Measurements from ENCODE around the gene KRT10. TPM values are rescaled to one million over a fixed set of nuclear protein-coding genes. Genes with fewer than 3 reads are reported as not detected.
A peak's percentile ranks its signal among the peaks of the same experiment; 100 is the strongest.

KRT10 gene
- total and polyA plus RNA-seq, 2 experiments from 2014 or later, result 9.6 to 123 TPM

DNA sequence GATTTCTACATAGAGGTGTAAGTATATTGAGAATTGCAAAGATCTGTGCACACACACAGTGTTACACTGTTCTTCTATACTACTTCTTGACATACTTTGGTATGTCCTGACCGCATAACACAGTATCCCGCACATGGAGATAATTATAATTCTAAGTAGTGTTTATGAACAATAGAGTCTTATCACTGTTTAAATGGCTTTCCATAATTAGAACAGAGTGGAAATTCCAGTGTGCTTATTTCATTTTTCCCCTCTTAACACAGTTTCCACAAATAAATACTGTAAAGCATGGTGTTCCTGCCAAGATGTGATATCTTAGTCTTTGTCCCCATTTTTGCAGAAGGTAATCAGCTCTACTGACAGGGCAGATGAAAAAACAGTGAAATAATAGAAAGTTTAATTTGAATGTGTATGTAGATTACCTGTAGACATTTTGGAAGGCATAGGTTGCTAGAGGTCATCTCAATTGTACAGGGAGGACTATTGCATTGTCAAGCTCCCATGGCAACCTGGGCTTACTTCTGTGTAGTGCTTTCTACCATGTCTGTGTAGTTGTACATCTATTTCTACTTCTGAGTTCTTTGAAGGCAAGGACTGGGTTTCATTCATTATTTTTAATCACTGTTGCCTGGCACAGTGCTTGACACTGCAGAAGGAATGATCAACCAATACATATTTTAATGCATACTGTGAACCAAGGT is 12.5 kb downstream of the KRT10 start:
- ATAC-seq (no peak), DNase-seq (ENCODE audit: low spot score) (no peak)
- Histone ChIP-seq H3K36me3 (ENCODE audit: insufficient read depth) (no peaks in the 10 kb centered on the region), H3K4me1 (ENCODE audit: insufficient read depth) (no peaks in the 10 kb centered on the region), H3K4me2 (no peak overlapping the region), H3K4me3 (no peak overlapping the region), H3K79me2 (replicated peaks; ENCODE audit: insufficient read depth) (no peaks in the 10 kb centered on the region), H3K9me2 (ENCODE audit: insufficient read depth) (no peaks in the 10 kb centered on the region), H3K27ac (ENCODE audit: low read depth) (no peak overlapping the region), H4K20me1 (replicated peaks; ENCODE audit: insufficient read depth) (no peaks in the 10 kb centered on the region), H3K27me3 (ENCODE audit: insufficient read depth) (peaks cover 30% of the 10 kb centered on the region; the same call in 1 of the 2 replicates), H3F3A (replicated peaks; ENCODE audit: low read depth) (no peaks in the 10 kb centered on the region), H2AFZ (no peak overlapping the region)
- no peaks in the 10 kb centered on the region for H3K4me1 Mint-ChIP-seq
- no peak overlapping the region for H3K4me3 Mint-ChIP-seq
- H3K27me3 Mint-ChIP-seq (ENCODE audit: insufficient read depth, low read depth, poor library complexity), result no peaks in the 10 kb centered on the region
- no peak for TF ChIP-seq JUNB (IDR thresholded peaks at IDR 0.05; ENCODE audit: unreplicated experiment)
- TF ChIP-seq ZNF114 (CRISPR knock-in tag; IDR thresholded peaks at IDR 0.05), result no peak
- no peak for TF ChIP-seq EZH2 (IDR thresholded peaks at IDR 0.05; ENCODE audit: low read depth, unreplicated experiment)
- TF ChIP-seq STAT1 (IDR thresholded peaks at IDR 0.05; ENCODE audit: unreplicated experiment), result no peak
- TF ChIP-seq, protein P1, sequence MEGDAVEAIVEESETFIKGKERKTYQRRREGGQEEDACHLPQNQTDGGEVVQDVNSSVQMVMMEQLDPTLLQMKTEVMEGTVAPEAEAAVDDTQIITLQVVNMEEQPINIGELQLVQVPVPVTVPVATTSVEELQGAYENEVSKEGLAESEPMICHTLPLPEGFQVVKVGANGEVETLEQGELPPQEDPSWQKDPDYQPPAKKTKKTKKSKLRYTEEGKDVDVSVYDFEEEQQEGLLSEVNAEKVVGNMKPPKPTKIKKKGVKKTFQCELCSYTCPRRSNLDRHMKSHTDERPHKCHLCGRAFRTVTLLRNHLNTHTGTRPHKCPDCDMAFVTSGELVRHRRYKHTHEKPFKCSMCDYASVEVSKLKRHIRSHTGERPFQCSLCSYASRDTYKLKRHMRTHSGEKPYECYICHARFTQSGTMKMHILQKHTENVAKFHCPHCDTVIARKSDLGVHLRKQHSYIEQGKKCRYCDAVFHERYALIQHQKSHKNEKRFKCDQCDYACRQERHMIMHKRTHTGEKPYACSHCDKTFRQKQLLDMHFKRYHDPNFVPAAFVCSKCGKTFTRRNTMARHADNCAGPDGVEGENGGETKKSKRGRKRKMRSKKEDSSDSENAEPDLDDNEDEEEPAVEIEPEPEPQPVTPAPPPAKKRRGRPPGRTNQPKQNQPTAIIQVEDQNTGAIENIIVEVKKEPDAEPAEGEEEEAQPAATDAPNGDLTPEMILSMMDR (conservative IDR thresholded peaks at IDR 0.05; ENCODE audit: low read depth in 2 of 2), result no peak
- TF ChIP-seq, protein P2, sequence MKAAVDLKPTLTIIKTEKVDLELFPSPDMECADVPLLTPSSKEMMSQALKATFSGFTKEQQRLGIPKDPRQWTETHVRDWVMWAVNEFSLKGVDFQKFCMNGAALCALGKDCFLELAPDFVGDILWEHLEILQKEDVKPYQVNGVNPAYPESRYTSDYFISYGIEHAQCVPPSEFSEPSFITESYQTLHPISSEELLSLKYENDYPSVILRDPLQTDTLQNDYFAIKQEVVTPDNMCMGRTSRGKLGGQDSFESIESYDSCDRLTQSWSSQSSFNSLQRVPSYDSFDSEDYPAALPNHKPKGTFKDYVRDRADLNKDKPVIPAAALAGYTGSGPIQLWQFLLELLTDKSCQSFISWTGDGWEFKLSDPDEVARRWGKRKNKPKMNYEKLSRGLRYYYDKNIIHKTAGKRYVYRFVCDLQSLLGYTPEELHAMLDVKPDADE (IDR thresholded peaks at IDR 0.05), result no peak
- TF ChIP-seq CREB1 (CRISPR knock-in tag; IDR thresholded peaks at IDR 0.05; ENCODE audit: low read depth), result no peak
- H3K36me3 Mint-ChIP-seq (ENCODE audit: low read depth), result no peaks in the 10 kb centered on the region
- H3K27ac Mint-ChIP-seq, result no peak overlapping the region
- 0 out of 3 replicates have a peak, but pooled peaks cover 4% of the 10 kb centered on the region for H3K9me3 Mint-ChIP-seq

DNA sequence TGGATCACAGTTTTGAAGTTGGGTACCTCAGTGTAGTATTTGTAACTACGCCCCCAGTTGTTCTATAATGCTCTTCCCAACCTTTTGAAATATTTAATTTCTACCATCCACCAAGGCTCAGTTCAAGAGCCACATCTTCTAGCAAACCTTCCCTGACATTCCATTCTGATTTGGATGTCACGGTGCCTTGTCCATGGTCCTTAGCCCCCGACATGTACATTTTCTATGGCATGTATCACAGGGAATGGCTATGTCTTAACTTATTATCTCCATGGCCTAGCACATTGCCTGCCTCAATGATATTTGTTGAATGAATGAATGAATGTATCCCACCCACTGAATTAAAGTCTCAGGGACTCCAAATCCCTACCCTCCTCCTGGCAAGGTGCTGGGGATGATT is 16.3 kb downstream of the KRT10 start:
- no peak overlapping the region for H3K4me2 ChIP-seq
- DNase-seq (ENCODE audit: low spot score), result no peak
- Mint-ChIP-seq H3K4me1 (peaks cover 3% of the 10 kb centered on the region), H3K4me3 (no peak overlapping the region), H3K27me3 (ENCODE audit: insufficient read depth, low read depth, poor library complexity) (no peaks in the 10 kb centered on the region), H3K36me3 (ENCODE audit: low read depth) (no peaks in the 10 kb centered on the region), H3K27ac (no peak overlapping the region), H3K9me3 (0 out of 3 replicates have a peak, but pooled peaks cover 4% of the 10 kb centered on the region)
- no peak for ATAC-seq
- peaks cover 18% of the 10 kb centered on the region; the same call in 1 of the 2 replicates for H3K27me3 ChIP-seq (ENCODE audit: insufficient read depth)
- H4K20me1 ChIP-seq (replicated peaks; ENCODE audit: insufficient read depth), result no peaks in the 10 kb centered on the region
- H3K27ac ChIP-seq (ENCODE audit: low read depth), result no peak overlapping the region
- no peak overlapping the region for H2AFZ ChIP-seq
- H3F3A ChIP-seq (replicated peaks; ENCODE audit: low read depth), result no peaks in the 10 kb centered on the region
- H3K36me3 ChIP-seq (ENCODE audit: insufficient read depth), result no peaks in the 10 kb centered on the region
- no peaks in the 10 kb centered on the region for H3K79me2 ChIP-seq (replicated peaks; ENCODE audit: insufficient read depth)
- TF ChIP-seq, protein P3, sequence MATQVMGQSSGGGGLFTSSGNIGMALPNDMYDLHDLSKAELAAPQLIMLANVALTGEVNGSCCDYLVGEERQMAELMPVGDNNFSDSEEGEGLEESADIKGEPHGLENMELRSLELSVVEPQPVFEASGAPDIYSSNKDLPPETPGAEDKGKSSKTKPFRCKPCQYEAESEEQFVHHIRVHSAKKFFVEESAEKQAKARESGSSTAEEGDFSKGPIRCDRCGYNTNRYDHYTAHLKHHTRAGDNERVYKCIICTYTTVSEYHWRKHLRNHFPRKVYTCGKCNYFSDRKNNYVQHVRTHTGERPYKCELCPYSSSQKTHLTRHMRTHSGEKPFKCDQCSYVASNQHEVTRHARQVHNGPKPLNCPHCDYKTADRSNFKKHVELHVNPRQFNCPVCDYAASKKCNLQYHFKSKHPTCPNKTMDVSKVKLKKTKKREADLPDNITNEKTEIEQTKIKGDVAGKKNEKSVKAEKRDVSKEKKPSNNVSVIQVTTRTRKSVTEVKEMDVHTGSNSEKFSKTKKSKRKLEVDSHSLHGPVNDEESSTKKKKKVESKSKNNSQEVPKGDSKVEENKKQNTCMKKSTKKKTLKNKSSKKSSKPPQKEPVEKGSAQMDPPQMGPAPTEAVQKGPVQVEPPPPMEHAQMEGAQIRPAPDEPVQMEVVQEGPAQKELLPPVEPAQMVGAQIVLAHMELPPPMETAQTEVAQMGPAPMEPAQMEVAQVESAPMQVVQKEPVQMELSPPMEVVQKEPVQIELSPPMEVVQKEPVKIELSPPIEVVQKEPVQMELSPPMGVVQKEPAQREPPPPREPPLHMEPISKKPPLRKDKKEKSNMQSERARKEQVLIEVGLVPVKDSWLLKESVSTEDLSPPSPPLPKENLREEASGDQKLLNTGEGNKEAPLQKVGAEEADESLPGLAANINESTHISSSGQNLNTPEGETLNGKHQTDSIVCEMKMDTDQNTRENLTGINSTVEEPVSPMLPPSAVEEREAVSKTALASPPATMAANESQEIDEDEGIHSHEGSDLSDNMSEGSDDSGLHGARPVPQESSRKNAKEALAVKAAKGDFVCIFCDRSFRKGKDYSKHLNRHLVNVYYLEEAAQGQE (IDR thresholded peaks at IDR 0.05; ENCODE audit: unreplicated experiment), result peak; percentile 47
- TF ChIP-seq STAT1 (IDR thresholded peaks at IDR 0.05; ENCODE audit: unreplicated experiment), result no peak
- H3K9me2 ChIP-seq (ENCODE audit: insufficient read depth), result no peaks in the 10 kb centered on the region
- H3K4me1 ChIP-seq (ENCODE audit: insufficient read depth), result no peaks in the 10 kb centered on the region
- H3K4me3 ChIP-seq, result no peak overlapping the region
